ENCODE measurements around the gene PLCH1. TPM values are rescaled to one million over a fixed set of nuclear protein-coding genes. Genes with fewer than 3 reads are reported as not detected.

PLCH1 gene
- total and polyA plus RNA-seq, 2 of the 13 experiments (the other 11 are each of a cell fraction or from before 2014, with no cell fraction given) = 2.0 to 3.0 TPM

DNA sequence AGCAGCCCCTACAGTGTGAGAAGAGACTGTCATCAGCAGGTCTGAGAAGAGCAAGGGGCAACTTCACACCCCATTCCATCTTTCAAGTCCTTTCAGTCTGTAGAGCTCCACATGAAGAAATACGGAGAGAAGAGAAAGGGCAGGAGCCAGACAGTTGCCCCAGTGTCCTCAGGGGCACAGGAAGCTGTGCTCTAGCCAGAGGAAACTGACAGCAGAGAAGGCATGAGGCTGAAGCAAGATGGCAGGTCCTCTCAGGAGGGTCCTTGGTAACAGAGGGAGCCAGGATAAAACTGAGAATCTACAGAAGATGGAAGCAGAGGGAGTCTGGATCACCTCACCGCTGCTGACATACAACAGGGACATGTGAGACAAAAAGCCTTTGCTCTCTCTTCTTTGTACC, 47.3 kb downstream of the PLCH1 start:
- H4K20me1 ChIP-seq (ENCODE audit: insufficient read depth, low read length) = no peaks in the 10 kb centered on the region
- ChIA-PET POLR2A (no interaction called here), CTCF (ENCODE audit: low intra/inter-chr PET ratio, low total read pairs) (no interaction called here)
- ATAC-seq (no peak), FAIRE-seq (no peak), DNase-seq (ENCODE audit: low spot score) (no peak)
- H3K36me3 ChIP-seq (replicated peaks in 1 of 2; ENCODE audit: control insufficient read depth in 1 of 2, insufficient read depth in 2 of 2, low read length in 2 of 2) = no peaks in the 10 kb centered on the region
- H3K79me2 ChIP-seq (ENCODE audit: insufficient read depth, low read length) = no peaks in the 10 kb centered on the region
- no peaks in the 10 kb centered on the region for H3K4me1 ChIP-seq (ENCODE audit: insufficient read depth, low read length)
- intact Hi-C loops (cut with micrococcal nuclease; ENCODE audit: unreplicated experiment) (no loop called here), in situ Hi-C loops (cut with HindIII; ENCODE audit: extremely low pct_ligation_motif_present, low pct_unique_long_range_greater_than_20kb) (no loop called here)
- no peak overlapping the region for H3K27ac ChIP-seq (ENCODE audit: extremely low read length, insufficient read depth, low read length)
- H3K9ac ChIP-seq (ENCODE audit: insufficient read depth, low read depth, low read length) = no peak overlapping the region
- no peaks in the 10 kb centered on the region for H3K27me3 ChIP-seq (ENCODE audit: control insufficient read depth in 1 of 2, insufficient read depth in 2 of 2, low read length in 2 of 2)
- H3K4me3 ChIP-seq (replicated peaks in 1 of 3; ENCODE audit: insufficient read depth in 1 of 3, low read depth in 2 of 3, low read length in 3 of 3) = no peak overlapping the region
- 87% methylated on average over 2 of the region's 2 CpGs for WGBS (ENCODE audit: low lambda C conversion rate)
- no peaks in the 10 kb centered on the region for H3K9me3 ChIP-seq (ENCODE audit: low read length)
- no peak overlapping the region for H3K4me2 ChIP-seq (ENCODE audit: low read depth, low read length)
- no TSS peak for BruUV-seq (replicated peaks)
- no peak overlapping the region for H2AFZ ChIP-seq (ENCODE audit: low read length)
- TF ChIP-seq, protein P1, sequence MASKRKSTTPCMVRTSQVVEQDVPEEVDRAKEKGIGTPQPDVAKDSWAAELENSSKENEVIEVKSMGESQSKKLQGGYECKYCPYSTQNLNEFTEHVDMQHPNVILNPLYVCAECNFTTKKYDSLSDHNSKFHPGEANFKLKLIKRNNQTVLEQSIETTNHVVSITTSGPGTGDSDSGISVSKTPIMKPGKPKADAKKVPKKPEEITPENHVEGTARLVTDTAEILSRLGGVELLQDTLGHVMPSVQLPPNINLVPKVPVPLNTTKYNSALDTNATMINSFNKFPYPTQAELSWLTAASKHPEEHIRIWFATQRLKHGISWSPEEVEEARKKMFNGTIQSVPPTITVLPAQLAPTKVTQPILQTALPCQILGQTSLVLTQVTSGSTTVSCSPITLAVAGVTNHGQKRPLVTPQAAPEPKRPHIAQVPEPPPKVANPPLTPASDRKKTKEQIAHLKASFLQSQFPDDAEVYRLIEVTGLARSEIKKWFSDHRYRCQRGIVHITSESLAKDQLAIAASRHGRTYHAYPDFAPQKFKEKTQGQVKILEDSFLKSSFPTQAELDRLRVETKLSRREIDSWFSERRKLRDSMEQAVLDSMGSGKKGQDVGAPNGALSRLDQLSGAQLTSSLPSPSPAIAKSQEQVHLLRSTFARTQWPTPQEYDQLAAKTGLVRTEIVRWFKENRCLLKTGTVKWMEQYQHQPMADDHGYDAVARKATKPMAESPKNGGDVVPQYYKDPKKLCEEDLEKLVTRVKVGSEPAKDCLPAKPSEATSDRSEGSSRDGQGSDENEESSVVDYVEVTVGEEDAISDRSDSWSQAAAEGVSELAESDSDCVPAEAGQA (IDR thresholded peaks at IDR 0.05; ENCODE audit: low read depth) = no peak
- TF ChIP-seq, protein P1 (CRISPR knock-in tag; IDR thresholded peaks at IDR 0.05; ENCODE audit: borderline replicate concordance) = no peak
- TF ChIP-seq ZSCAN12 (CRISPR knock-in tag; IDR thresholded peaks at IDR 0.05) (no peak), ZNF354B (CRISPR knock-in tag; IDR thresholded peaks at IDR 0.05) (no peak), ZNF543 (CRISPR knock-in tag; IDR thresholded peaks at IDR 0.05) (no peak), ZKSCAN8 (CRISPR knock-in tag; IDR thresholded peaks at IDR 0.05; ENCODE audit: borderline replicate concordance) (no peak), PHB2 (IDR thresholded peaks at IDR 0.05; ENCODE audit: partially characterized antibody) (no peak), ZBTB4 (CRISPR knock-in tag; IDR thresholded peaks at IDR 0.05; ENCODE audit: borderline replicate concordance) (no peak), IKZF4 (CRISPR knock-in tag; IDR thresholded peaks at IDR 0.05; ENCODE audit: borderline replicate concordance, low read depth, not compliant biosample characterization) (no peak), ZNF782 (CRISPR knock-in tag; IDR thresholded peaks at IDR 0.05; ENCODE audit: borderline replicate concordance) (no peak)
- TF ChIP-seq, protein P2, sequence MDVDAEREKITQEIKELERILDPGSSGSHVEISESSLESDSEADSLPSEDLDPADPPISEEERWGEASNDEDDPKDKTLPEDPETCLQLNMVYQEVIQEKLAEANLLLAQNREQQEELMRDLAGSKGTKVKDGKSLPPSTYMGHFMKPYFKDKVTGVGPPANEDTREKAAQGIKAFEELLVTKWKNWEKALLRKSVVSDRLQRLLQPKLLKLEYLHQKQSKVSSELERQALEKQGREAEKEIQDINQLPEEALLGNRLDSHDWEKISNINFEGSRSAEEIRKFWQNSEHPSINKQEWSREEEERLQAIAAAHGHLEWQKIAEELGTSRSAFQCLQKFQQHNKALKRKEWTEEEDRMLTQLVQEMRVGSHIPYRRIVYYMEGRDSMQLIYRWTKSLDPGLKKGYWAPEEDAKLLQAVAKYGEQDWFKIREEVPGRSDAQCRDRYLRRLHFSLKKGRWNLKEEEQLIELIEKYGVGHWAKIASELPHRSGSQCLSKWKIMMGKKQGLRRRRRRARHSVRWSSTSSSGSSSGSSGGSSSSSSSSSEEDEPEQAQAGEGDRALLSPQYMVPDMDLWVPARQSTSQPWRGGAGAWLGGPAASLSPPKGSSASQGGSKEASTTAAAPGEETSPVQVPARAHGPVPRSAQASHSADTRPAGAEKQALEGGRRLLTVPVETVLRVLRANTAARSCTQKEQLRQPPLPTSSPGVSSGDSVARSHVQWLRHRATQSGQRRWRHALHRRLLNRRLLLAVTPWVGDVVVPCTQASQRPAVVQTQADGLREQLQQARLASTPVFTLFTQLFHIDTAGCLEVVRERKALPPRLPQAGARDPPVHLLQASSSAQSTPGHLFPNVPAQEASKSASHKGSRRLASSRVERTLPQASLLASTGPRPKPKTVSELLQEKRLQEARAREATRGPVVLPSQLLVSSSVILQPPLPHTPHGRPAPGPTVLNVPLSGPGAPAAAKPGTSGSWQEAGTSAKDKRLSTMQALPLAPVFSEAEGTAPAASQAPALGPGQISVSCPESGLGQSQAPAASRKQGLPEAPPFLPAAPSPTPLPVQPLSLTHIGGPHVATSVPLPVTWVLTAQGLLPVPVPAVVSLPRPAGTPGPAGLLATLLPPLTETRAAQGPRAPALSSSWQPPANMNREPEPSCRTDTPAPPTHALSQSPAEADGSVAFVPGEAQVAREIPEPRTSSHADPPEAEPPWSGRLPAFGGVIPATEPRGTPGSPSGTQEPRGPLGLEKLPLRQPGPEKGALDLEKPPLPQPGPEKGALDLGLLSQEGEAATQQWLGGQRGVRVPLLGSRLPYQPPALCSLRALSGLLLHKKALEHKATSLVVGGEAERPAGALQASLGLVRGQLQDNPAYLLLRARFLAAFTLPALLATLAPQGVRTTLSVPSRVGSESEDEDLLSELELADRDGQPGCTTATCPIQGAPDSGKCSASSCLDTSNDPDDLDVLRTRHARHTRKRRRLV (CRISPR knock-in tag; IDR thresholded peaks at IDR 0.05) = no peak

All from HepG2 (cell line).